C4-2B (cell line): ENCODE measurements around the gene SLC25A17.

Experiments used
- H3K27ac ChIP-seq: fragments of 450-650 bp; 2 replicates; pipeline ENCODE4 v1.5.1; 2017
- CTCF ChIP-seq: fragments of 450-650 bp; conservative IDR thresholded peaks from 2 replicates; pipeline ENCODE4 v1.5.1; 2017; ENCODE audit warnings: mild to moderate bottlenecking
- ZFX ChIP-seq: fragments of 450-650 bp; IDR thresholded peaks from 2 replicates; pipeline ENCODE4 v1.6.1; 2017

The SLC25A17 gene

GRCh38 chr22:40817737-40818136 lies 1.4 kb downstream of the SLC25A17 start:
- H3K27ac ChIP-seq = no peak overlapping the region
- TF ChIP-seq CTCF (no peak), ZFX (no peak)

DNA sequence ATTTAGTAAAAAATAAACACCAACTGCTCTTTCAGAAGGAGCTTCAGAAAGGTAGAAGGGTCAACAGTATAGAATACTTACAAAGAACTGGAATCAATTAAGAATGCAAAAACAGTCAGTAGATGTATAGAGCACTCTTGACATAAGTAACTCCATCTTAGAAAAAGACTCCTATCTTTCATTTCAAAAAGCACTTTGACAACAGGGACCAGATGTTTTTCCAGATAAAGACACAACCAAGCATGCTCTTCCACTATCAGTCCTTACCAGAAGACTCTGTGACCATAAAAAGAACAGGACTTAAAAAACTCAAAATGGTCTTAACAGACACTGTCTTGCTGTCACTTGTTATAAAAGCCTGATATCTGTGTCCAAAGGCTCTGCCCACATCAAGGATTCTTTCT lies 5.2 kb downstream of the SLC25A17 start:
- H3K27ac ChIP-seq = no peak overlapping the region
- TF ChIP-seq CTCF (no peak), ZFX (no peak)

- TF ChIP-seq CTCF (no peak), ZFX (no peak)
- H3K27ac ChIP-seq = no peak overlapping the region
Observed at GRCh38 chr22:40808018-40808841, 10.9 kb downstream of the SLC25A17 start.

DNA sequence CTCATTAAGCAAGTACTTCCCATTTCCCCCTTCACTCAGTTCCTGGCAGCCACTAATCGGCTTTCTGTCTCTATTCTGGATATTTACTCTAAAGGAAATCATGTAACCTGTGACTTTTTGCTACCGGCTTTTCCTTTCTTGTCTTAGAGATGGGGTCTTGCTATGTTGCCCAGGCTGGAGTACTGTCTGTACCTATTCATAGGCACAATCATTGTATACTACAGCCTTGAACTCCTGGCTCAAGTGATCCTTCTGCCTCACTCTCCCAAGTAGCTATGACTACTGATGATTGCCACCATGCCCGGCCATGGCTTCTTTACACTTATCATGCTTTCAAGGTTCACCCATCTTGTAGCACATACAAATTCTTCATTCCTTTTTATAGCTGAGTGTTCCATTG lies 12.4 kb downstream of the SLC25A17 start:
- TF ChIP-seq ZFX (no peak), CTCF (no peak)
- no peak overlapping the region for H3K27ac ChIP-seq

GRCh38 chr22:40805699-40806203 lies 13.4 kb downstream of the SLC25A17 start:
- TF ChIP-seq CTCF = no peak
- TF ChIP-seq ZFX = no peak
- no peak overlapping the region for H3K27ac ChIP-seq

DNA sequence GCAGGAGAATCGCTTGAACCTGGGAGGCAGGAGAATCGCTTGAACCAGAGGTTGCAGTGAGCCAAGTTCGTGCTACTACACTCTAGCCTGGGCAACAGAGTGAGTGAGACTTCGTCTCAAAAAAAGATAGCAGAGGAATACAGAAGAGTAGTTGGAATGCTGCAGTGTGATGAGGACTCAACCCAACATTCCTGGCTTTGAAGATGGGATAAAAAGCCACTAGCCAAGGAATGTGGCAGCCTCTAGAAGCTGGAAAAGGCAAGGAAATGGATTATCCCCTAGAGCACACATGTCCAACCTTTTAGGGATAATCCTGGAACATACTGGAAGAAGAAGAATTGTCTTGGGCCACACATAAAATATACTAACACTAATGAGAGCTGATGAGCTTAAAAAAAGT lies 13.9 kb downstream of the SLC25A17 start:
- no peak for TF ChIP-seq CTCF
- TF ChIP-seq ZFX = no peak

DNA sequence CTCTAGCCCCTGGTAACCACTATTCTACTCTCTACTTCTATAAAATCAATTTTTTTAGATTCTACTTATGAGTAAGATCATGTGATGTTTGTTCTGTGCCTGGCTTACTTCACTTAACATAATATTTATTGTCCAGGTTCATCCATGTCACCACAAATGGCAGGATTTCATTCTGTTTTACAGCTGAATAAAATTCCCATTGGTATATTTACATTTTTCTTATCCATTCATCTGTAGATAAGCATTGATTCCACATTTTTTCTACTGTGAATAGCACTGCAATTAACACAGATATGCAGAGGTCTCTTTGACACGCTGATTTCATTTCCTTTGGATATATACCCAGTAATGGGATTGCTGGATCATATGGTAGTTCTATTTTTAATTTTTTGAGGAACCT lies 15.8 kb downstream of the SLC25A17 start:
- peak overlapping the region; percentile 41; the same call in 1 of the 2 replicates for H3K27ac ChIP-seq

More for the DNA sequence above, 13.9 kb downstream of the SLC25A17 start:
- no peak overlapping the region for H3K27ac ChIP-seq

More for the DNA sequence above, 15.8 kb downstream of the SLC25A17 start:
- TF ChIP-seq CTCF (no peak), ZFX (no peak)
